HL-60/S4 (cell line): Measurements from ENCODE around the gene DICER1.

Source experiments
- in situ Hi-C: fragments of 300-500 bp; cut with MboI; formaldehyde crosslinking; loops from 2 replicates; pipeline ENCODE4 v1.14.3; 2022; ENCODE audit warnings: low sequenced_read_pairs

Gene DICER1

GRCh38 chr14:95043314-95043713 is 114.0 kb downstream of the DICER1 start:
- in situ Hi-C loops = no loop called here

- in situ Hi-C loops = no loop called here
Observed at GRCh38 chr14:95041477-95042020, 115.8 kb downstream of the DICER1 start.

- in situ Hi-C loops = no loop called here
Observed at GRCh38 chr14:95040708-95041476, 116.4 kb downstream of the DICER1 start.

- in situ Hi-C loops = no loop called here
Observed at GRCh38 chr14:95039993-95040348, 117.4 kb downstream of the DICER1 start.

- in situ Hi-C loops = no loop called here
Observed at GRCh38 chr14:95039259-95039992, 117.9 kb downstream of the DICER1 start.

GRCh38 chr14:95038521-95039250 is 118.6 kb downstream of the DICER1 start:
- in situ Hi-C loops = no loop called here

- in situ Hi-C loops = no loop called here
Observed at GRCh38 chr14:95037273-95037672, 120.1 kb downstream of the DICER1 start.
